ENCODE results near the gene HMGB4. TPM values are rescaled to one million over a fixed set of nuclear protein-coding genes. Genes with fewer than 3 reads are reported as not detected.

Gene HMGB4
- total and polyA plus RNA-seq, 2 experiments from 2014 or later = not detected

DNA sequence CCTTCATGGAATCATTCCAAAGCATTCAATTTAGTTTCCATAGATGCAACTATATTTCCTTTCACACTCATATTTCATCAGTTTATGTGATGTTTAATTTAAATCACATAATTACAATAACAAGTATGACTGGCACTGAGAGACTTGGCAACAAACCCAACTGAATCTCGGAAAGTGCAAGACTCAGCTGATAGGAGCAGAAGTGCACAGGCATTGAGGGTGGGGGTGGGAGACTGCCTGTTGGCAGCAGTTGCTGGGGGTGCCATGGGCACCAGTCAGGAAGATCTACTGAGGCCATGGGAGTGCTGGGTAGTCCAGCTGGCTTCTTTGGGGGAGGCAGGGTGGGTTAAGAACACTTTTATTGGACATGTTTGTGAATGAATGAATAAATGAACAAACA, 10.4 kb upstream of the HMGB4 start:
- Histone ChIP-seq H3K27me3 (no peaks in the 10 kb centered on the region), H3K36me3 (no peaks in the 10 kb centered on the region), H3K4me1 (ENCODE audit: low read depth) (peaks cover 4% of the 10 kb centered on the region), H3K4me3 (no peak overlapping the region), H3K27ac (no peak overlapping the region), H3K9me3 (ENCODE audit: low read depth) (no peaks in the 10 kb centered on the region)
- DNase-seq (ENCODE audit: low read depth in 1 of 2, low spot score in 1 of 2) = no peak
- TF ChIP-seq, protein P1, sequence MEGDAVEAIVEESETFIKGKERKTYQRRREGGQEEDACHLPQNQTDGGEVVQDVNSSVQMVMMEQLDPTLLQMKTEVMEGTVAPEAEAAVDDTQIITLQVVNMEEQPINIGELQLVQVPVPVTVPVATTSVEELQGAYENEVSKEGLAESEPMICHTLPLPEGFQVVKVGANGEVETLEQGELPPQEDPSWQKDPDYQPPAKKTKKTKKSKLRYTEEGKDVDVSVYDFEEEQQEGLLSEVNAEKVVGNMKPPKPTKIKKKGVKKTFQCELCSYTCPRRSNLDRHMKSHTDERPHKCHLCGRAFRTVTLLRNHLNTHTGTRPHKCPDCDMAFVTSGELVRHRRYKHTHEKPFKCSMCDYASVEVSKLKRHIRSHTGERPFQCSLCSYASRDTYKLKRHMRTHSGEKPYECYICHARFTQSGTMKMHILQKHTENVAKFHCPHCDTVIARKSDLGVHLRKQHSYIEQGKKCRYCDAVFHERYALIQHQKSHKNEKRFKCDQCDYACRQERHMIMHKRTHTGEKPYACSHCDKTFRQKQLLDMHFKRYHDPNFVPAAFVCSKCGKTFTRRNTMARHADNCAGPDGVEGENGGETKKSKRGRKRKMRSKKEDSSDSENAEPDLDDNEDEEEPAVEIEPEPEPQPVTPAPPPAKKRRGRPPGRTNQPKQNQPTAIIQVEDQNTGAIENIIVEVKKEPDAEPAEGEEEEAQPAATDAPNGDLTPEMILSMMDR (IDR thresholded peaks at IDR 0.05; ENCODE audit: low read depth, low read length) = no peak

- peaks cover 4% of the 10 kb centered on the region for H3K4me1 ChIP-seq (ENCODE audit: low read depth)
- H3K27me3 ChIP-seq = no peaks in the 10 kb centered on the region
- no peak overlapping the region for H3K4me3 ChIP-seq
- TF ChIP-seq, protein P1 (IDR thresholded peaks at IDR 0.05; ENCODE audit: low read depth, low read length) = no peak
- no peak overlapping the region for H3K27ac ChIP-seq
- DNase-seq (ENCODE audit: low read depth in 1 of 2, low spot score in 1 of 2) = no peak
- H3K36me3 ChIP-seq = no peaks in the 10 kb centered on the region
- no peaks in the 10 kb centered on the region for H3K9me3 ChIP-seq (ENCODE audit: low read depth)
Measured at GRCh38 chr1:33854091-33854490, 9.8 kb upstream of the HMGB4 start.

- DNase-seq (ENCODE audit: low read depth in 1 of 2, low spot score in 1 of 2) = no peak
- Histone ChIP-seq H3K27me3 (no peaks in the 10 kb centered on the region), H3K4me3 (no peak overlapping the region), H3K4me1 (ENCODE audit: low read depth) (no peaks in the 10 kb centered on the region), H3K9me3 (ENCODE audit: low read depth) (no peaks in the 10 kb centered on the region), H3K27ac (no peak overlapping the region), H3K36me3 (no peaks in the 10 kb centered on the region)
- TF ChIP-seq, protein P1 (IDR thresholded peaks at IDR 0.05; ENCODE audit: low read depth, low read length) = no peak
Measured at GRCh38 chr1:33860671-33861070, 3.2 kb upstream of the HMGB4 start.

DNA sequence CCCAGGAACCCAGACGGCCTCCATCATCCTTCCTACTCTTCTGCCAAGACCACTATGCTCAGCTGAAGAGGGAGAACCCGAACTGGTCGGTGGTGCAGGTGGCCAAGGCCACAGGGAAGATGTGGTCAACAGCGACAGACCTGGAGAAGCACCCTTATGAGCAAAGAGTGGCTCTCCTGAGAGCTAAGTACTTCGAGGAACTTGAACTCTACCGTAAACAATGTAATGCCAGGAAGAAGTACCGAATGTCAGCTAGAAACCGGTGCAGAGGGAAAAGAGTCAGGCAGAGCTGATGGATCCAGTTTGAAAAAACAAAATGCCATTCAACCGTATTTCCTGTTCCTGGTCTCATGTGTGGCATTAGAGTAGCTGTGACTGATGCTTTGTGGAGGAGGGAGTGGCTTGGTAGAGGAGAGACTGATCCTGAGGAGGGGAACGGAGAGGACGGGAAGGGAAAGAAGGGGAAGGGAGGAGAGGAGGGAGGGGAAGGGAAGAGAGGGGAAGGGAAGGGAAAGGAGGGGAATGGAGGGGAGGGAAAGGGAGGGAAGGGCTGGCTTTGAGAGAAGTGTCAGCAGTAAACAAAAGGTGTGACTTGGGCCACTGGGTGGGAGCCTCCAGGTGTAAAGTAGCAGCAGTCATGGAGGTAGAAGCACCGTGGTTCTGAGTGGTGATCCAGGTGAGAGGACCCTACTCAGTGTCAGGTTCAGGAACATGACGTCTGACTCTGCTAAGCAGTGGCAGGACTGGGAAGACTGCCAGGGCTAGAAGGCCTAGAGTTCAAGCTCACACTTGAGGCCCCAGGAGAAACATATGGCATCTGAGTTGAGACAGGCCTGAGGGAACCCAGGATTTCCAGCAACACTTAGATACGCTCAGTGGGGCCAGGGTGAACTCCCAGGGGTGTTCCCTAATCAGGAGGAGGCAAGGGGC, 846 bp downstream of the HMGB4 start:
- H3K27me3 ChIP-seq = no peaks in the 10 kb centered on the region
- no peak overlapping the region for H3K4me3 ChIP-seq
- no peak for DNase-seq (ENCODE audit: low read depth in 1 of 2, low spot score in 1 of 2)
- no peaks in the 10 kb centered on the region for H3K9me3 ChIP-seq (ENCODE audit: low read depth)
- H3K36me3 ChIP-seq = no peaks in the 10 kb centered on the region
- no peak overlapping the region for H3K27ac ChIP-seq
- TF ChIP-seq, protein P1 (IDR thresholded peaks at IDR 0.05; ENCODE audit: low read depth, low read length) = no peak
- H3K4me1 ChIP-seq (ENCODE audit: low read depth) = no peaks in the 10 kb centered on the region

DNA sequence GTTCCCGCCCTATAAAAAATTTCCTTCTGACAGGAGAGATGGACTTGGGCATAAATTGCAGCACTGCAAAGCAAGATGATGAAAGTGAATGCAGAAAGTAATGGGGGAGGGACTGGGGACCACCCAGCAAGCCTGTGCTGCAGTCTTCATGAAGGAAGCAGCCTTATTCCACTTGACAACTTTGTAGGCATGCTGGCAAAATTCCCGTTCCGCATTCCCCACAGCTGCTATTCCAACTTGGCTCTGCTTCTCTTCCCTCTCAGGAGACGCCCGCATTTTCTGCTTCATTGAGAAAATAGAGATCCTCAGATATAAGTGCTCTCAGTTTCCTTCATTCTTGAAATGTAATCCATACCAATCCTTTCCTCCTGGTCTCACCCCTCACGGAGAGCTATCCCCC, 2.4 kb downstream of the HMGB4 start:
- Histone ChIP-seq H3K4me1 (ENCODE audit: low read depth) (no peaks in the 10 kb centered on the region), H3K4me3 (no peak overlapping the region), H3K27me3 (no peaks in the 10 kb centered on the region), H3K9me3 (ENCODE audit: low read depth) (no peaks in the 10 kb centered on the region), H3K27ac (no peak overlapping the region), H3K36me3 (no peaks in the 10 kb centered on the region)
- TF ChIP-seq, protein P1 (IDR thresholded peaks at IDR 0.05; ENCODE audit: low read depth, low read length) = no peak
- DNase-seq (ENCODE audit: low read depth in 1 of 2, low spot score in 1 of 2) = peak in 1 of 2 donors; percentile 9

Data from cardiac muscle cell (in vitro differentiated cells and primary cell).